ENCODE data around the gene XPO5. TPM values are rescaled to one million over a fixed set of nuclear protein-coding genes. Genes with fewer than 3 reads are reported as not detected.

Gene XPO5
- total RNA-seq, 2 experiments from 2014 or later: 58.5 to 74.9 TPM

DNA sequence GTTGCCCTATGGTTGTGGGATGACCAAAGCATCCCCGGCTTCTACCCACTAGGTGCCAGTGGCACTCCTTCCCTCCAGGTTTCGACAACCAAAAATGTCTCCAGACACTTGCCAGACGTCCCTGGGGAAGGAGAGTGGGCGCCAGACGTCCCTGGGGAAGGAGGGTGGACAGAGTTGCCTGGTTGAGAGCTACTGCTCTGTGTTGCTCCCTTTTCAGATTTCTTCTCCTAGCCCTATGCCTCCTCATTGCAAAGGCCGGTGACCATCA, 78.8 kb downstream of the XPO5 start:
- no peak for TF ChIP-seq EZH2phosphoT487 (IDR thresholded peaks at IDR 0.05; ENCODE audit: borderline replicate concordance, low read depth, low read length)
- TF ChIP-seq, protein P1, sequence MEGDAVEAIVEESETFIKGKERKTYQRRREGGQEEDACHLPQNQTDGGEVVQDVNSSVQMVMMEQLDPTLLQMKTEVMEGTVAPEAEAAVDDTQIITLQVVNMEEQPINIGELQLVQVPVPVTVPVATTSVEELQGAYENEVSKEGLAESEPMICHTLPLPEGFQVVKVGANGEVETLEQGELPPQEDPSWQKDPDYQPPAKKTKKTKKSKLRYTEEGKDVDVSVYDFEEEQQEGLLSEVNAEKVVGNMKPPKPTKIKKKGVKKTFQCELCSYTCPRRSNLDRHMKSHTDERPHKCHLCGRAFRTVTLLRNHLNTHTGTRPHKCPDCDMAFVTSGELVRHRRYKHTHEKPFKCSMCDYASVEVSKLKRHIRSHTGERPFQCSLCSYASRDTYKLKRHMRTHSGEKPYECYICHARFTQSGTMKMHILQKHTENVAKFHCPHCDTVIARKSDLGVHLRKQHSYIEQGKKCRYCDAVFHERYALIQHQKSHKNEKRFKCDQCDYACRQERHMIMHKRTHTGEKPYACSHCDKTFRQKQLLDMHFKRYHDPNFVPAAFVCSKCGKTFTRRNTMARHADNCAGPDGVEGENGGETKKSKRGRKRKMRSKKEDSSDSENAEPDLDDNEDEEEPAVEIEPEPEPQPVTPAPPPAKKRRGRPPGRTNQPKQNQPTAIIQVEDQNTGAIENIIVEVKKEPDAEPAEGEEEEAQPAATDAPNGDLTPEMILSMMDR (conservative IDR thresholded peaks at IDR 0.05; ENCODE audit: low read length): no peak
- no peaks in the 10 kb centered on the region for H4K20me1 ChIP-seq (ENCODE audit: insufficient read depth, low read length)
- H3K9me3 ChIP-seq (ENCODE audit: low read length): no peaks in the 10 kb centered on the region
- no peak for DNase-seq (ENCODE audit: low spot score)
- ChIA-PET CTCF (ENCODE audit: unreplicated experiment) (no interaction called here), POLR2A (interaction anchor here (0.6 kb wide), 1 partner anchor 62 kb away, joined by 3 read pairs; no protein-coding TSS in a partner anchor)
- H3K36me3 ChIP-seq (ENCODE audit: insufficient read depth, low read length): peaks cover 28% of the 10 kb centered on the region; the same call in 1 of the 2 replicates
- intact Hi-C loops (cut with micrococcal nuclease; ENCODE audit: unreplicated experiment): no loop called here
- no TSS peak for BruUV-seq (replicated peaks)
- no peak overlapping the region for H3K4me2 ChIP-seq (ENCODE audit: low read length)
- no peaks in the 10 kb centered on the region for H3K79me2 ChIP-seq (ENCODE audit: insufficient read depth, low read depth, low read length)
- no peak overlapping the region for H3K4me3 ChIP-seq (ENCODE audit: low read depth, low read length, poor library complexity, severe bottlenecking)
- H3K9me2 ChIP-seq (ENCODE audit: insufficient read depth, low read length): no peaks in the 10 kb centered on the region
- H3K27ac ChIP-seq (ENCODE audit: low read depth, low read length, poor library complexity, severe bottlenecking): no peak overlapping the region
- H3K4me1 ChIP-seq (ENCODE audit: insufficient read depth, low read length, poor library complexity, severe bottlenecking): no peaks in the 10 kb centered on the region
- no peak overlapping the region for H2AFZ ChIP-seq (ENCODE audit: low read length)

DNA sequence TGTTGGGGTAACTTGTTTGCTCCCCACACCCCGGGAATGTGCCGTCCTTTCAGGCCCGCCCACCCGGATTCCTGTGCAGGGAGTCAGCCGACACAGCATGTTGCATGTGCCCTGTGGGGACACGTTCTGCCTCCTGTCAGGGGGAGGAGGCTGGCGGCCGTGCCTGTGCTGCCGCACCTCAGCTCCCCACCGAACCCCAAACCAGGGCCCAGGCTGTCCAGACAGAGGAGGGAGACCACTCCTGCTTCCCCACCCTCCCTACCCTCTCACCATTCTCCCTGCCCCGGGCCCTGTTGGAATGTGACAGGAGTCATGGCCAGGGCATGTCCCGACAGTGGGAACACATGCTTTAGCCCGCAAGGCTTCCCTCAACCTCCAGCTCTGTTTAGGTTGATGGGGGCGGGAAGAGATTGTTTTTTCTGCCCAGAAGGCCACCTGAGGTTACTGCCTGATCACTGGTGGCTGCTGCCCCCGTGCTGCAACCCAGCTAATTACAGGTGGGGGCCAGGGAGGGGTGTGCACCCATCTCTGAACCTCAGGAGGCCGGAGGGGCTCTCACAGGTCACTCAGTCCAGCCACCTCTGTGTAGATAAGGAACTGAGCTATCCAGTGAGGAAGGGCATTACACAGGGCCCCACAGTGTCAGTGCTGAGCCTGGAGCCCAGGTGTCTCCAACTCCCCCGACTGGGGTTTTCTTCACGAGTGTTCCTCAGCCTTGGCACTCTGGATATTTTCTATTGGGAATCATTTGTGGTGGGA, 79.3 kb downstream of the XPO5 start:
- Histone ChIP-seq H3K27ac (ENCODE audit: low read depth, low read length, poor library complexity, severe bottlenecking) (no peak overlapping the region), H3K36me3 (ENCODE audit: insufficient read depth, low read length) (peaks cover 28% of the 10 kb centered on the region; the same call in 1 of the 2 replicates), H3K9me2 (ENCODE audit: insufficient read depth, low read length) (no peaks in the 10 kb centered on the region), H4K20me1 (ENCODE audit: insufficient read depth, low read length) (no peaks in the 10 kb centered on the region), H3K9me3 (ENCODE audit: low read length) (no peaks in the 10 kb centered on the region), H3K4me1 (ENCODE audit: insufficient read depth, low read length, poor library complexity, severe bottlenecking) (no peaks in the 10 kb centered on the region), H3K79me2 (ENCODE audit: insufficient read depth, low read depth, low read length) (no peaks in the 10 kb centered on the region), H3K4me2 (ENCODE audit: low read length) (no peak overlapping the region), H3K4me3 (ENCODE audit: low read depth, low read length, poor library complexity, severe bottlenecking) (no peak overlapping the region), H2AFZ (ENCODE audit: low read length) (no peak overlapping the region)
- TF ChIP-seq, protein P1 (conservative IDR thresholded peaks at IDR 0.05; ENCODE audit: low read length): peak; percentile 72
- TF ChIP-seq EZH2phosphoT487 (IDR thresholded peaks at IDR 0.05; ENCODE audit: borderline replicate concordance, low read depth, low read length): no peak
- POLR2A ChIA-PET: interaction anchor here (0.6 kb wide), 1 partner anchor 61 kb away, joined by 3 read pairs; no protein-coding TSS in a partner anchor
- intact Hi-C loops (cut with micrococcal nuclease; ENCODE audit: unreplicated experiment): no loop called here
- CTCF ChIA-PET (ENCODE audit: unreplicated experiment): no interaction called here
- BruUV-seq (replicated peaks): no TSS peak
- DNase-seq (ENCODE audit: low spot score): peak; percentile 51

DNA sequence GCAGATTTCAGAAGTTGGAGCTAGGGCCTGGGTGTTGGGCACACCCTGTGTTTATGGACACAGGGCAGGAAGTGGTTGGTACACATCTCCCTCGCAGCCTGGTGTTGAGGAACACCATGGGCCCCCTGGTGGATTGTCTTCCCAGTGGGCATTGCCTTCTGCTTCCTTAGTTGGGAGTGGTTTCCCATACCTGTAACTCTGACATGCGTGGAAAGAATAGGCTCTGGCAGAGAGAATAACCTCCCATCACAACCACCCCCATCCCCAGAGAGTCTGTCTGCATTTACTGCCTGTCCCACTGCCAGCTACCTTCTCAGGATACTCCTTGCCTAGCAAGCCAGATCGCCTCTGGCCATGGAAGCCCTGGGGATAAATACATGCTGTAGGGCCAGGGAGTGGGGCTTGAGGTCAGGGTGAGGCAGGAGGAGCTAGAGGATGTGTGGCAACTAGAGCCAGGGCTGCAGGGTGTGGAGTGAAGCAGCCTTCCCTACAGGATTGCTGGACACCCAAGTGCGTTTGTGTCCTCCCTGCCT, 80.4 kb downstream of the XPO5 start:
- H2AFZ ChIP-seq (ENCODE audit: low read length): no peak overlapping the region
- CTCF ChIA-PET (ENCODE audit: unreplicated experiment): no interaction called here

More for the DNA sequence above, 80.4 kb downstream of the XPO5 start:
- no peak for TF ChIP-seq EZH2phosphoT487 (IDR thresholded peaks at IDR 0.05; ENCODE audit: borderline replicate concordance, low read depth, low read length)
- TF ChIP-seq, protein P1 (conservative IDR thresholded peaks at IDR 0.05; ENCODE audit: low read length): no peak
- Histone ChIP-seq H3K36me3 (ENCODE audit: insufficient read depth, low read length) (peaks cover 23% of the 10 kb centered on the region; the same call in 1 of the 2 replicates), H3K4me2 (ENCODE audit: low read length) (no peak overlapping the region), H3K4me1 (ENCODE audit: insufficient read depth, low read length, poor library complexity, severe bottlenecking) (no peaks in the 10 kb centered on the region), H3K4me3 (ENCODE audit: low read depth, low read length, poor library complexity, severe bottlenecking) (no peak overlapping the region), H3K9me2 (ENCODE audit: insufficient read depth, low read length) (no peaks in the 10 kb centered on the region), H3K27ac (ENCODE audit: low read depth, low read length, poor library complexity, severe bottlenecking) (no peak overlapping the region), H3K9me3 (ENCODE audit: low read length) (no peaks in the 10 kb centered on the region), H4K20me1 (ENCODE audit: insufficient read depth, low read length) (no peaks in the 10 kb centered on the region), H3K79me2 (ENCODE audit: insufficient read depth, low read depth, low read length) (no peaks in the 10 kb centered on the region)
- BruUV-seq (replicated peaks): no TSS peak
- DNase-seq (ENCODE audit: low spot score): no peak
- intact Hi-C loops (cut with micrococcal nuclease; ENCODE audit: unreplicated experiment): no loop called here
- POLR2A ChIA-PET: interaction anchor here (0.6 kb wide), 1 partner anchor 21 kb away, joined by 3 read pairs; no protein-coding TSS in a partner anchor

Measured in OCI-LY7 (cell line).